GM18861 (cell line): ENCODE data around the gene GNAL.
"Not testable (repeated sequence)": the region's sequence is repeated elsewhere in the genome, so short reads cannot be mapped to it uniquely, and the experiment has no call there.

Source experiments
- ATAC-seq: cut with Tn5 transposase; IDR thresholded peaks from one replicate; pipeline ENCODE4 v1.9.1; 2021; ENCODE audit not compliant: unreplicated experiment

Gene GNAL

GRCh38 chr18:11842562-11842961 is 153.5 kb downstream of the GNAL start:
- ATAC-seq = no peak

- ATAC-seq = no peak
Observed at GRCh38 chr18:11844436-11844835, 155.4 kb downstream of the GNAL start.

GRCh38 chr18:11845654-11846053 is 156.6 kb downstream of the GNAL start:
- no peak for ATAC-seq

- no peak for ATAC-seq
Observed at GRCh38 chr18:11847811-11848210, 158.7 kb downstream of the GNAL start.

DNA sequence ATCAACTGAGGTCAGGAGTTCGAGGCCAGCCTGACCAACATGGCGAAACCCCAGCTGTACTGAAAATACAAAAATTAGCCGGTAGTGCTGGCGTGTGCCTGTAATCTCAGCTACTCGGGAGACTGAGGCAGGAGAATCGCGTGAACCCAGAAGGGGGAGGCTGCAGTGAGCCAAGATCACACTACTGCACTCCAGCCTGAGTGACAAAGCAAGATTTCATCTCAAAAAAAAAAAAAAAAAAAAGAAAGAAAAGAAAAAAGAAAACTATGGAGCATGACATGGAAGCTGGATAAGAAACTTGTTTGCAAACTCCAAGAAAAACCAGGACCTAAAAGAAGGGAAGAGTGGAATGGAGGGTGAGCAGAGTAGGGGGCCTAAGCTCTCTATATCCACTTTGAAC is 160.2 kb downstream of the GNAL start:
- no peak for ATAC-seq

DNA sequence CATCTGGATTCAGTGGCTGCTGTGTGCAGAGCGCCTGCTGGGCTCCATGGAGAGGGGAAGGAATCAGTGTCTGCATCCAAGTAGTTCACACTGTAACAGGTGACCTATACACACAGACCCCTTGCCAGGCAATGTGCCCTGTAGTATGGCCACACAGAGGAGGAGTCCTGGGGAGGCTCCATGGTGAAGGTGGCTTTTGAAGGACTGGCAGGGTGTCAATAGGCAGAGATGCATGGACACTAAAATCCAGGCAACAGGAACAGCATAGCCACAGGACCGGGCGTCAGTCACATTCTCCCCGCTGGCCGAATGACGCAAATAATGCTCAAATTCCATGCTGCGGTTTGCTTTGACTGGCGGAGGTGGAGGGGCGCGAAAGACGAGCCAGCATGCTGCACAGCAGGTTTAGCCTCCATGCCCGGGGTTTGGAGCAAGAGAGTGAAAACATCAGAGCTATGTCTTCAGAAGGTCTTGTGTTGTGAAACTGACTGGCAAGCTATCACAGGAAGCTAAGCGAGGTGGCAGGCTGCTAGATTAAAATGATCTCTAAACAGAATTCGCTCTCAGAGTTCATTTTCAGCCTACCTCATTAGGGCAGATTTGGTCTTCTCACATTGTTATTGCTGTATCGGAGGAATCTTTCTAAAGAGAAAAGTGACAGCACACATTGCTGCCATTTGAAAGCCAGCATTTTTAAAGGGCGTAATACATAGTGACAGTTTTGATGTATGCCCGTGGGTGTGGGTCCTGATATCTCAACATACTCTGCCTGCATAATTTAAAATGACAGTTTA is 161.0 kb downstream of the GNAL start:
- ATAC-seq = no peak

DNA sequence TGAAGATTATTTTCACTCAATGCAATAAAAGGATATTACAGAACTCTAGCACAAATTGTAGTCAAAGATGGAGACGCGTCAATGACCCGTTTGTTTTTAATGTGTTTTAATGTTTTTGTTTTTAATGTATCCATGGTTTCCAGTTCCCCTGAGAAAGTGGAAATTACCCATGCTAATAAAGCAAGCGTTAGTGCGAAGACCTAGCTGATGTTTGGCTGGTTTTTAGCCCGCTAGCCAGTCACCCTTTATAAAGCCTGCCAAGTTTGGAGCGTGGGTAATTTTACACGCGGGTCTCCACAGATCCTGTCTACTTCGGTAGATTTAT is 161.7 kb downstream of the GNAL start:
- ATAC-seq = peak; percentile 33

DNA sequence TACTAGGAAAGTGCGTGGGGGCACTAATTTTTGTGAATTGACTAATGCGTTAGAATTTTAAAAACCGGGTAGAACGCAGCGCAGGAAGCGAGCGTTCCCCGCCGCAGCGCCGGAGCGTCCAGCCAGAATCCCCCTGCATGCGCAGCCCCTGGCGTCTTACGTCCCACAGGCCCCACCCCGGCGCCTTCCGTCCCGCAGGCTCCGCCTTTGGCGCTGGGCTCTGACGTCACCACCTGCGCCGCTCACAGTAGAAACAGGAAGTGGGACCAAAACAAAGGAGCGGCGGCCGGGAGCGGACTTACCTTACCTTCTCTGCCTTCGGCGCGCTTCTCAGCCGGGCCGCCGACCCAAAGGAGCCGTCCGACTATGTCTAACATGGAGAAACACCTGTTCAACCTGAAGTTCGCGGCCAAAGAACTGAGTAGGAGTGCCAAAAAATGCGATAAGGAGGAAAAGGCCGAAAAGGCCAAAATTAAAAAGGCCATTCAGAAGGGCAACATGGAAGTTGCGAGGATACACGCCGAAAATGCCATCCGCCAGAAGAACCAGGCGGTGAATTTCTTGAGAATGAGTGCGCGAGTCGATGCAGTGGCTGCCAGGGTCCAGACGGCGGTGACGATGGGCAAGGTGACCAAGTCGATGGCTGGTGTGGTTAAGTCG is 162.2 kb downstream of the GNAL start, which contains the start of gene CHMP1B:
Gene CHMP1B (plus strand): TSS at position 268 of the 660 bp plus-strand sequence. CDS start 99 bp downstream, at position 367.
- ATAC-seq = peak; percentile 81

GRCh38 chr18:11851806-11852337 is 162.8 kb downstream of the GNAL start:
- no peak for ATAC-seq

GRCh38 chr18:11854554-11854953 is 165.5 kb downstream of the GNAL start:
- ATAC-seq = not testable (repeated sequence)

DNA sequence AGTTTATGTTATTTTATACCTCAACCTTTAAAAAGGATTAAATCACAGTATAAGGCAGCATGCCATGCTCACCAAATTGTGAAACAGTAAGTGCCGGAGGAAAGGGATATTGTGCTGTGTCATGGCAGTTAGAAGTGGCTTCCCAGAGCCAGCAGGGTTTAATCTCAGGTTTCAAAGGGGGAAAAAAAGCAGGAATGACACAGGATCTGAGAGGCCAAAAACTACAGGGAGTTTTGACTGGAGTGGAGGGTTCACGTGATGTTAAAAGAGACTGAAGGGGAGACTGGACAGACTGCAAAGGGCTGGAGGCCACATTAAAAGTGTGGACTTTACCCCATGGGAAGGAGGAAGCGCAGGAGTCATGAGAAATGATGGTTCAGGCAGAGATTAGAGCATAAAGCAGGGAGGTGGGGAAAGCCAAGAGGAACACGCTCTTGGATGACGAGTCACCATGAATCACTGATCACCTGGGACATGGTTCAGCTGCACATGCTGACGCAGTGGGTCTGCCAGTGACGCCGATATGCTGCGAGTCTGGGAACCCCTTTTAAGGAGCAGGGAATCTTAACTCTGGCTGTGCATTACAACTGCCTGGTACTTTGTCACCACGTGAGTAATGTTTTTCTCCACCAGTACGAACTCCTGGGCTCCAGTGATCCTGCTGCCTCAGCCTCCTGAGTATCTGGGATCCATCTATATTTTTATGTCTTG is 168.3 kb downstream of the GNAL start:
- ATAC-seq = no peak

DNA sequence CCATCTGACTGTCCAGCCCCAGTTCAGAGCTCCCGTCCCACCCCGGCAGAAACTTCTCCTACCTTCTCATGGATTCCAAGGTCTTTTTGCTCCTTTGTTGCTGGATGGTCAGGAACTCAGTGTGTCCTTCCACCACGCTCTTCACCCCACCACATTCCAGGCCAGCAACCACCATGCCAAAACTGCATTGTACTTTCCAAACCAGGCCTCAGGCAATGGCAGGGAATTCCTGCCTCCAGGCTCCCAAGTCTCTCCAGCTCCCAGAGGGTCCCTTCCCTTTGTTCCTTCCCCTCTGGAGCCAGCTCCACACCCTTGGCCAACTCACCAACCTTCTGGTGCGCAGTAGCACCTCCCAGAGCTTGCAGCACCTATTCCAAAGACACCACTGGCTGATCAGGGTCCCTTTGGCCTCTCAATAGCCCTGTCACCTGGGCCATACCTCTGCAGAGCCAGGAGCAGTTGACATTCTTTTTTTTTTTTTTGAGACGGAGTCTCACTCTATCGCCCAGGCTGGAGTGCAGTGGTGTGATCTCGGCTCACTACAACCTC is 170.3 kb downstream of the GNAL start:
- no peak for ATAC-seq

DNA sequence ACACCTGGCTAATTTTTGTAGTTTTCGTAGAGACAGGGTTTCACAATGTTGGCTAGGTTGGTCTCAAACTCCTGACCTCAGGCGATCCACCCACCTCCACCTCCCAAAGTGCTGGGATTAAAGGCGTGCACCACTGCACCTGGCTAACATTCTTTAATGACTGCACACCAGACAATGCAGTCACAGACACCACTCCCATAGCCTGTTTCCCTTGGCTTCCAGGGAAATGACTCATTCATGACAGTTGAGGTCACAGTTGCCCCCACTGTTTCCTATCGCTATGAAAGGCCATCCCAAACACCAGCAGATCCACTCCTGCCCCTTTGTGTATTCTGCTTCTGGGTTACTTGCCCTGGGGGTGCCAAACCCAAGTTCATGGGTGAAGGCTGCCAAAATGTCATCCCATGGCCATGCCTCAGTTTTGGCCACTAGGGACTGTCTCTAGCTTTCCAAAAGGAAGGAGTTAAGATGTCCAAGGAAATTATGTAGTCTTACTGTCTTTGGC is 170.9 kb downstream of the GNAL start:
- ATAC-seq = no peak

DNA sequence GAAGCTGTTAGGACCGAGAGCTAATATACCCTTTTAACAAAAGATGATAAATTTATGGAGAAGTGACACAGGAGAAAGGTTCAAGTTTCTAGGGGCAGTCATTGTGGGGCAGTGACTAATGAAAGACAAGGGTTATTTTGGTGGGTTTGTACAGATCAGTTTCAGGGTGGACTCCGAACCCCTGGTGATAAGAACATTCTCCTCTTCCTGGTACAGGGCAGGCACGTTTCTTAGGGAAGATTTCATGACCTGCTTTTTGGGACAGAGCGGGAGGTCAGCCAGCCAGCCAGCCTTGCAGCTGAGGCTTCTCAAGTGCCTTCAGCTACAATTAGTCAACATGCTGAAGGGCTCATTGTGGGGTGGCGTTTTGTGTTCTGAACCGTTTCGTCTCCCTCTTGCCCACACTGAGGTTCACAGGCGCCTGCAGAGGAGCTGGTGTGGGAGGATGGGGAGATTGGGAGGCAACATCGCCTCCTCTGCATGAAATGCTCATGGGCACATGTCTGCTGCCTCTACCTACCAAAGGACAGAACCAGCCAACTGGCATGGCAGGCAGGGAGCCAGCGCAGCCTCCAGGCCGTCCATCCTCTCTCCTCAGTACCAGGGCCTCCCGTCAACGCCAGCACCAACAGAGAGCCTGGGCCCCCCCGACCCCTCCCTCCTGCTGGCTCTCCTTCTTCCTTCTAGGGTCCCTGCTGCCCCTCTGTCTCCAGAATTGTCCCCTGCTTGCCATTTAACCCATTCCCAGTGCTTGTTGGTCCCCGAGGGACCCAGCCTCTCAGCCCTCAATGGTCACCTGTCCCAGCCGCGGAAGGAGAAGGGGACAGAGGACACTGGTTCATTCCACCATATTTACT is 171.8 kb downstream of the GNAL start:
- no peak for ATAC-seq

DNA sequence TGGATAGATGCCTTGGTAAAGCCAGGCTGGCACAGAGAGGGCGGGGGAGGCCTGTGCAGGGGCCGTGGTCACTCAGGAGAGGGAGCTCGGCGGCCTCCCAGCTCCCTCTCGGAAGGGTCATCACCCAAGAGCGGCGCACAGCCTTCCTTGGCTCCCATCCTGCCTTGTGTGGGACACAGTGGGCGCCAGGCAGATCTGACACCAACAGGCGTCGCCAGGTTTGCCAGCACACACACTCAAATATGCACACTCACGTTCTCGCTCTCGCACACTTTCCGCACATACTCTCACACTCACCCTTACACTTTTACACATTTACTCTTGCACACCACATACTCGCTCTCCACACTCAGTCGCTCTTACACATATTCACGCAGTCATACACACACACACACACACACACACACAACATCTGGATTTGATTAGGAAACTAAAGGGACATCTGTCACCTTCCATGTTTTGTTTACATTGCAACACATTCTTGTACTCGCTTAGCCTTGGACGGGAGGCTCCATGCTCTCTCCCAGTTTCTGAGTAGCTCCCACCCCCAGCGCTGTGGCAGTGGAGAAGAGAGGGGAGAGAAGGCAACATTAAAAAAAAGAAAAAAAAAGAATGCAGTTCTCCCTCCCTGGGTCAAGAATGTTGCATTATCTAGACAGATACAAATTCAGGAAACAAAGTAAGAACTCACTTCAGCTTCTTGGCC is 172.7 kb downstream of the GNAL start:
- ATAC-seq = no peak

DNA sequence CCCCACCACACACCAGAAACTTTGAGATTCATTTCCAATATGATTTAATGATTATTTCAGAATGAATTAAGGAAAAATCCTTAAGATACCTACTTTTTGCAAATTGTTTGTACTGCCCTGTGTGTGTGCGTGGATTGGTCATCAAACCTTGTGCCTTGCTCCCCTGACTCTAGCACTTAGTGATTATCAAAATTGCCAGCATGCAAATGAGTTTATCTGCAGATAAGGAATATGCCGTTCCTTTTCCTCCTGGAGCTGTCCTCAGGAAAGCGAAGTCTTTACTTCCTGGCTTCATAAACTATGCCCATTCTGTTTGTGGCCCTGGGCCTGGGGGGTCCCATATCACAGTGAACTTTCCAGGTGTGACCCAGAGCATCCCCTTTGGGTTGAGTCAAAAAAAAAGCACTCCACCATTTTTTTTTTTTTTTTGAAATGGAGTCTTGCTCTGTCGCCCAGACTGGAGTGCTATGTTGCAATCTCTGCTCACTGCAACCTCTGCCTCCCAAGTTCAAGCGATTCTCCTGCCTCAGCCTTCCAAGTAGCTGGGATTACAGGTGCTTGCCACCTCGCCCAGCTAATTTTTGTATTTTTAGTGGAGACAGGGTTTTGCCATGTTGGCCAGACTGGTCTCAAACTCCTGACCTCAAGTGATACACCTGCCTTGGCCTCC is 173.5 kb downstream of the GNAL start:
- ATAC-seq = no peak

DNA sequence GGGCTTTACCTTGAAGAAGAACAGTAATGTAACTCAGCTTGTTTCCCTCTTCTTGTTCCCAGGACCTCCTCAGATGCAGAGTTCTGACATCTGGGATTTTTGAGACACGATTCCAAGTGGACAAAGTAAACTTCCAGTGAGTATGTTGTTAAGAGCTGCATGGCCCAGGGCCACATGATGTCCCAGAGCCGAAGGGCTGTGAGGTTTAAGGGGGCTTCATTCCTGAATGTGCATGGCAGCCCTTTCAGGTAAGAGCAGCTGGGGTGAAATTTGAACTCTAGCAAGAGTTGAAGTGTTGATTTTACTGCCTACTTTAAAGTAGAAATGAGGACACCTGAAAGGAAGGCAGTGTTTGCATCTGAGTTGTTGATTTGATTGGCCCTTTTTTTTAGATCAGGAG is 175.4 kb downstream of the GNAL start:
- no peak for ATAC-seq

GRCh38 chr18:11865071-11865470 is 176.0 kb downstream of the GNAL start:
- ATAC-seq = no peak

GRCh38 chr18:11866329-11866728 is 177.3 kb downstream of the GNAL start:
- ATAC-seq = no peak
